ENCODE data around the gene AHSP. TPM values are rescaled to one million over a fixed set of nuclear protein-coding genes. Genes with fewer than 3 reads are reported as not detected.
"Not testable (repeated sequence)": the region's sequence is repeated elsewhere in the genome, so short reads cannot be mapped to it uniquely, and the experiment has no call there.

AHSP gene
- total and polyA plus RNA-seq, 10 of the 15 experiments (the other 5 are each of a cell fraction or from before 2014, with no cell fraction given): not detected

- H3K4me2 ChIP-seq (ENCODE audit: control insufficient read depth, insufficient read depth); intact Hi-C loops (cut with micrococcal nuclease; ENCODE audit: unreplicated experiment); H4K20me1 ChIP-seq (ENCODE audit: control insufficient read depth, insufficient read depth); FAIRE-seq; ATAC-seq; DNase-seq (ENCODE audit: low read depth, low spot score); H2AFZ ChIP-seq (ENCODE audit: control insufficient read depth, low read depth, low read length); RAD21 ChIA-PET (ENCODE audit: unreplicated experiment); H3K9ac ChIP-seq (ENCODE audit: control insufficient read depth, insufficient read depth, low read length); H3K27me3 ChIP-seq (replicated peaks in 1 of 2; ENCODE audit: control insufficient read depth in 2 of 2, insufficient read depth in 2 of 2, low read length in 1 of 2); SMC1A ChIA-PET (ENCODE audit: uncharacterized antibody, unreplicated experiment); POLR2A ChIA-PET; H3K36me3 ChIP-seq (ENCODE audit: control insufficient read depth in 2 of 2, insufficient read depth in 2 of 2, low read length in 1 of 2); CTCF ChIA-PET; in situ Hi-C loops (cut with MboI); H3K4me1 ChIP-seq (ENCODE audit: control insufficient read depth, insufficient read depth, low read length); H3K9me3 ChIP-seq (replicated peaks; ENCODE audit: control insufficient read depth, insufficient read depth, low read length); H3K27ac ChIP-seq (ENCODE audit: control insufficient read depth, insufficient read depth); H3K79me2 ChIP-seq (ENCODE audit: control insufficient read depth, insufficient read depth, low read length); H3K4me3 ChIP-seq; BruUV-seq (replicated peaks): not testable (repeated sequence)
- 22% methylated on average over 4 of the region's 4 CpGs for WGBS (ENCODE audit: insufficient coverage, insufficient replicate concordance, low lambda C conversion rate, missing lambda C conversion rate)
Observed at GRCh38 chr16:31539762-31540161, 12.1 kb downstream of the AHSP start.

- no peak for ATAC-seq
- no peak overlapping the region for H3K4me3 ChIP-seq
- no peak for TF ChIP-seq SIX5 (IDR thresholded peaks at IDR 0.05; ENCODE audit: low read depth, low read length, severe bottlenecking)
- no peak for TF ChIP-seq SUPT20H (IDR thresholded peaks at IDR 0.05; ENCODE audit: borderline replicate concordance, control insufficient read depth, low read depth, low read length)
- TF ChIP-seq JUND (IDR thresholded peaks at IDR 0.05; ENCODE audit: low read depth, low read length): no peak
- TF ChIP-seq GABPA (IDR thresholded peaks at IDR 0.05; ENCODE audit: low read depth): no peak
- TF ChIP-seq NFYA (IDR thresholded peaks at IDR 0.05; ENCODE audit: borderline replicate concordance, low read depth, low read length): no peak
- no peak for TF ChIP-seq ZNF384 (IDR thresholded peaks at IDR 0.05; ENCODE audit: borderline replicate concordance, low read depth, low read length)
- no peak for TF ChIP-seq NBN (IDR thresholded peaks at IDR 0.05)
- no peak for TF ChIP-seq GATAD2B (conservative IDR thresholded peaks at IDR 0.05; ENCODE audit: low read depth)
- TF ChIP-seq HDAC2 (IDR thresholded peaks at IDR 0.05): no peak
- TF ChIP-seq CEBPB (IDR thresholded peaks at IDR 0.05; ENCODE audit: borderline replicate concordance in 1 of 2, low read depth in 2 of 2, low read length in 2 of 2): no peak
- TF ChIP-seq, protein P1, sequence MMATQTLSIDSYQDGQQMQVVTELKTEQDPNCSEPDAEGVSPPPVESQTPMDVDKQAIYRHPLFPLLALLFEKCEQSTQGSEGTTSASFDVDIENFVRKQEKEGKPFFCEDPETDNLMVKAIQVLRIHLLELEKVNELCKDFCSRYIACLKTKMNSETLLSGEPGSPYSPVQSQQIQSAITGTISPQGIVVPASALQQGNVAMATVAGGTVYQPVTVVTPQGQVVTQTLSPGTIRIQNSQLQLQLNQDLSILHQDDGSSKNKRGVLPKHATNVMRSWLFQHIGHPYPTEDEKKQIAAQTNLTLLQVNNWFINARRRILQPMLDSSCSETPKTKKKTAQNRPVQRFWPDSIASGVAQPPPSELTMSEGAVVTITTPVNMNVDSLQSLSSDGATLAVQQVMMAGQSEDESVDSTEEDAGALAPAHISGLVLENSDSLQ (IDR thresholded peaks at IDR 0.05): no peak
- no peak for TF ChIP-seq MXI1 (IDR thresholded peaks at IDR 0.05; ENCODE audit: low read depth, low read length)
- TF ChIP-seq CTCF (IDR thresholded peaks at IDR 0.05 in 2 of 3, conservative IDR thresholded peaks at IDR 0.05 in 1 of 3; ENCODE audit: control insufficient read depth in 2 of 3, extremely low read depth in 1 of 3, insufficient read depth in 1 of 3, low read depth in 3 of 3, low read length in 3 of 3): no peak
- TF ChIP-seq BCL3 (IDR thresholded peaks at IDR 0.05; ENCODE audit: borderline replicate concordance, insufficient read depth, low read depth, low read length, poor library complexity, severe bottlenecking): no peak
Observed at GRCh38 chr16:31542763-31543162, 15.1 kb downstream of the AHSP start.

More at GRCh38 chr16:31542763-31543162, 15.1 kb downstream of the AHSP start:
- no peaks in the 10 kb centered on the region for H4K20me1 ChIP-seq (ENCODE audit: control insufficient read depth, insufficient read depth)
- WGBS (ENCODE audit: insufficient coverage, insufficient replicate concordance, low lambda C conversion rate, missing lambda C conversion rate): 39% methylated on average over 4 of the region's 4 CpGs
- no peak overlapping the region for H3K9ac ChIP-seq (ENCODE audit: control insufficient read depth, insufficient read depth, low read length)
- H2AFZ ChIP-seq (ENCODE audit: control insufficient read depth, low read depth, low read length): no peak overlapping the region
- in situ Hi-C loops (cut with MboI) (no loop called here), intact Hi-C loops (cut with micrococcal nuclease; ENCODE audit: unreplicated experiment) (no loop called here)
- no peak overlapping the region for H3K27ac ChIP-seq (ENCODE audit: control insufficient read depth, insufficient read depth)
- no peaks in the 10 kb centered on the region for H3K4me1 ChIP-seq (ENCODE audit: control insufficient read depth, insufficient read depth, low read length)
- H3K36me3 ChIP-seq (ENCODE audit: control insufficient read depth in 2 of 2, insufficient read depth in 2 of 2, low read length in 1 of 2): no peaks in the 10 kb centered on the region
- no peak for DNase-seq (ENCODE audit: low read depth, low spot score)
- CTCF ChIA-PET: no interaction called here
- H3K27me3 ChIP-seq (replicated peaks in 1 of 2; ENCODE audit: control insufficient read depth in 2 of 2, insufficient read depth in 2 of 2, low read length in 1 of 2): no peaks in the 10 kb centered on the region
- no peak overlapping the region for H3K4me2 ChIP-seq (ENCODE audit: control insufficient read depth, insufficient read depth)
- RAD21 ChIA-PET (ENCODE audit: unreplicated experiment): no interaction called here
- H3K9me3 ChIP-seq (replicated peaks; ENCODE audit: control insufficient read depth, insufficient read depth, low read length): no peaks in the 10 kb centered on the region; the same call in 2 of the 3 replicates
- H3K79me2 ChIP-seq (ENCODE audit: control insufficient read depth, insufficient read depth, low read length): no peaks in the 10 kb centered on the region
- SMC1A ChIA-PET (ENCODE audit: uncharacterized antibody, unreplicated experiment): no interaction called here
- BruUV-seq (replicated peaks): no TSS peak
- no peak for FAIRE-seq
- POLR2A ChIA-PET: no interaction called here

Data from GM12878 (cell line).